HG03469 (cell line): Measurements from ENCODE around the gene CACNA1C.

Experiments used
- ATAC-seq: cut with Tn5 transposase; IDR thresholded peaks from one replicate; pipeline ENCODE4 v1.9.1; 2021; ENCODE audit warnings: mild to moderate bottlenecking, moderate library complexity, moderate number of reproducible peaks; ENCODE audit not compliant: unreplicated experiment

The CACNA1C gene

GRCh38 chr12:2555487-2556082 is 502.8 kb downstream of the CACNA1C start:
- ATAC-seq: no peak

GRCh38 chr12:2557597-2557996 is 504.8 kb downstream of the CACNA1C start:
- ATAC-seq: no peak

GRCh38 chr12:2559931-2560330 is 507.1 kb downstream of the CACNA1C start:
- ATAC-seq: no peak

GRCh38 chr12:2560356-2560755 is 507.6 kb downstream of the CACNA1C start:
- ATAC-seq: no peak

GRCh38 chr12:2561367-2561766 is 508.6 kb downstream of the CACNA1C start:
- no peak for ATAC-seq

- ATAC-seq: no peak
These were observed 509.6 kb downstream of the CACNA1C start for GRCh38 chr12:2562400-2562799.

GRCh38 chr12:2563709-2564108 is 510.9 kb downstream of the CACNA1C start:
- no peak for ATAC-seq

GRCh38 chr12:2566161-2566560 is 513.4 kb downstream of the CACNA1C start:
- no peak for ATAC-seq

- ATAC-seq: no peak
These were observed 514.9 kb downstream of the CACNA1C start for GRCh38 chr12:2567711-2568110.

GRCh38 chr12:2570562-2570961 is 517.8 kb downstream of the CACNA1C start:
- ATAC-seq: no peak

- no peak for ATAC-seq
These were observed 521.7 kb downstream of the CACNA1C start for GRCh38 chr12:2574355-2574935.

- no peak for ATAC-seq
These were observed 522.5 kb downstream of the CACNA1C start for GRCh38 chr12:2575245-2575644.

GRCh38 chr12:2578211-2578610 is 525.4 kb downstream of the CACNA1C start:
- ATAC-seq: no peak

GRCh38 chr12:2578772-2579171 is 526.0 kb downstream of the CACNA1C start:
- no peak for ATAC-seq

GRCh38 chr12:2580821-2581220 is 528.0 kb downstream of the CACNA1C start:
- ATAC-seq: no peak

GRCh38 chr12:2581293-2582045 is 528.7 kb downstream of the CACNA1C start:
- no peak for ATAC-seq

- ATAC-seq: no peak
These were observed 529.8 kb downstream of the CACNA1C start for GRCh38 chr12:2582631-2583030.

- ATAC-seq: no peak
These were observed 530.3 kb downstream of the CACNA1C start for GRCh38 chr12:2583091-2583497.

GRCh38 chr12:2583642-2584401 is 531.0 kb downstream of the CACNA1C start:
- ATAC-seq: no peak

GRCh38 chr12:2586156-2587038 is 533.6 kb downstream of the CACNA1C start:
- no peak for ATAC-seq

- ATAC-seq: no peak
These were observed 535.6 kb downstream of the CACNA1C start for GRCh38 chr12:2588345-2588744.
